ENCODE measurements around the gene ERMAP.

GRCh38 chr1:42851420-42851819 is 34.5 kb downstream of the ERMAP start:
- TF ChIP-seq CTCF (conservative IDR thresholded peaks at IDR 0.05) = no peak
- TF ChIP-seq ZFX (IDR thresholded peaks at IDR 0.05) = no peak
